OCI-LY7 (cell line): ENCODE measurements around the gene CMTM8. TPM values are rescaled to one million over a fixed set of nuclear protein-coding genes. Genes with fewer than 3 reads are reported as not detected.

Experiments
- BruUV-seq: library from RNA; stranded (reverse); fragments of 400-500 nt; replicated peaks from 2 replicates; lab custom pipeline; 2021; lab: Mats Ljungman, UMichigan
- CTCF ChIA-PET: fragments of 300-600 bp; sonication (Branson Sonifier 250); formaldehyde crosslinking; loops from one replicate; lab custom pipeline; 2022; ENCODE audit warnings: antibody characterized with exemption; ENCODE audit not compliant: unreplicated experiment; lab: Charles Lee
- POLR2A ChIA-PET: fragments of 300-600 bp; sonication (Branson Sonifier 250); formaldehyde crosslinking; loops from one replicate; lab custom pipeline; 2022; ENCODE audit warnings: antibody characterized with exemption; lab: Charles Lee
- DNase-seq: peaks from one replicate; pipeline ENCODE4 v3.0.0-alpha.2; 2015; ENCODE audit warnings: low spot score
- H2AFZ ChIP-seq: fragments of 200-600 bp; sonication (generic), shearing (Covaris generic); 2 replicates; pipeline ENCODE4 v1.6.1; 2014; ENCODE audit warnings: mild to moderate bottlenecking, antibody characterized with exemption, low read length, moderate library complexity
- H3K27ac ChIP-seq: fragments of 200-600 bp; sonication (generic); 2 replicates; pipeline ENCODE4 v1.5.1; 2014; ENCODE audit warnings: mixed run types, low read depth, mild to moderate bottlenecking, moderate library complexity, low read length, inconsistent platforms; ENCODE audit not compliant: poor library complexity, severe bottlenecking
- H3K36me3 ChIP-seq: fragments of 200-600 bp; sonication (generic); 2 replicates; pipeline ENCODE4 v1.6.1; 2014; ENCODE audit warnings: mild to moderate bottlenecking, antibody characterized with exemption, low read length, moderate library complexity, mixed read lengths; ENCODE audit not compliant: insufficient read depth
- H3K4me1 ChIP-seq: fragments of 200-600 bp; sonication (generic); 2 replicates; pipeline ENCODE4 v1.5.1; 2014; ENCODE audit warnings: mild to moderate bottlenecking, low read length; ENCODE audit not compliant: insufficient read depth, poor library complexity, severe bottlenecking
- H3K4me2 ChIP-seq: fragments of 200-600 bp; sonication (generic); 2 replicates; pipeline ENCODE4 v1.6.1; 2014; ENCODE audit warnings: mild to moderate bottlenecking, low read length
- H3K4me3 ChIP-seq: fragments of 200-600 bp; sonication (generic); 2 replicates; pipeline ENCODE4 v1.5.1; 2014; ENCODE audit warnings: mild to moderate bottlenecking, low read depth, low read length; ENCODE audit not compliant: poor library complexity, severe bottlenecking
- H3K79me2 ChIP-seq: fragments of 200-600 bp; sonication (generic); 2 replicates; pipeline ENCODE4 v1.6.1; 2016; ENCODE audit warnings: low read depth, mild to moderate bottlenecking, low read length, moderate library complexity, mixed read lengths; ENCODE audit not compliant: insufficient read depth
- H3K9me2 ChIP-seq: fragments of 200-600 bp; sonication (generic); 2 replicates; pipeline ENCODE4 v1.6.1; 2016; ENCODE audit warnings: mild to moderate bottlenecking, low read length, mixed read lengths; ENCODE audit not compliant: insufficient read depth
- H3K9me3 ChIP-seq: fragments of 200-600 bp; sonication (generic); 2 replicates; pipeline ENCODE4 v1.6.1; 2014; ENCODE audit warnings: mild to moderate bottlenecking, mixed run types, low read length, mixed read lengths
- H4K20me1 ChIP-seq: fragments of 200-600 bp; sonication (generic); 2 replicates; pipeline ENCODE4 v1.6.1; 2014; ENCODE audit warnings: mild to moderate bottlenecking, antibody characterized with exemption, low read length, moderate library complexity, mixed read lengths; ENCODE audit not compliant: insufficient read depth
- EZH2phosphoT487 ChIP-seq: fragments of 200-600 bp; sonication (generic); IDR thresholded peaks from 2 replicates; pipeline ENCODE4 v1.6.1; 2018; ENCODE audit warnings: low read depth, borderline replicate concordance, mild to moderate bottlenecking, mixed run types, antibody characterized with exemption, low read length, moderate library complexity, mixed read lengths
- intact Hi-C: fragments of 100-400 bp; cut with micrococcal nuclease; formaldehyde crosslinking; loops from one replicate; pipeline ENCODE4 v1.10.0; 2022; ENCODE audit not compliant: unreplicated experiment
- total RNA-seq, 2 experiments: library from RNA; depleted of rRNA in 1 of 2; stranded (reverse); fragments of >200 nt in 1 of 2; shearing (Covaris generic) in 1 of 2; gene quantifications; 2 replicates each; pipeline ENCODE4 v1.2.3, GENCODE V29; 2014 to 2022
- TF ChIP-seq, protein P1 (sequence below): fragments of 200-600 bp; sonication (generic); conservative IDR thresholded peaks from 2 replicates; pipeline ENCODE4 v1.5.1; 2014; ENCODE audit warnings: mild to moderate bottlenecking, antibody characterized with exemption, low read length, moderate library complexity, mixed read lengths

Gene CMTM8
- total RNA-seq, 2 experiments from 2014 or later: 1.5 to 3.0 TPM

DNA sequence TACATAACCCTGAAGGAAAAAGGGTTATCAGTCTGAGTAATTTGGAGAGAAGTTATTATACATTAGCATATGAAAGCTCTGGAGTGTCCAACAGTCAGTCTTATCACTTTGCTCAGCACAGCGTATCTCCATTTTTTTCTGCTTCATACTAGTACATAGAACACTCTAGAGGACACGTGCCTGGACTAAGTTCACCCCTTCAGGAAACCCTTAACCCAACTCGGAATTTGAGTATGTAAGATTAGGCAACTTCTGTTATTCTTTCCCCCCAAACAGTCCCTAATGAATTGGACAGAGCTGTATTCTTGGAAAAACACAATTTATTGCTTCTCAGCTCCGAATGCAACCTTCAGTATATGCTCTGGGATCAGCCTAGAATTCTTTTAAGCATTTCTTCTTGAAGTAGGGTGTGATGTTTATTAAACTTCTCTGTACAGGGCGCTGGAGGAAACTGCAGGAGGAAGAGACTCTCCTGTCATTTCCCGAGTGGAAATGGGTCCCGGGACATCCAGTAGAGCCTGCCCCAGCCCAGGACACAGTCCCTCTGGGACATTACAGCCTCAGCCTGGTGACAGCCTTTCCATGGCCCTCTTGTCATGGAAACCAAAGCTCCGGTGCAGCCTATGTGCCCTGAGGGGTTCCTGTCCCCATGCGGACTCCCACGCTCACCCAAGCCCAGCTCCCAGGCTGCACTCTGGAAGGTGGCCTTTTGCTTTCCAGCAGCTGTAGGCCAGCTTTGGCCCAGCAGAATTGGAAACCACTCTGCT lies 37.3 kb upstream of the CMTM8 start:
- no peak for DNase-seq
- no peak for TF ChIP-seq EZH2phosphoT487
- TF ChIP-seq, protein P1, sequence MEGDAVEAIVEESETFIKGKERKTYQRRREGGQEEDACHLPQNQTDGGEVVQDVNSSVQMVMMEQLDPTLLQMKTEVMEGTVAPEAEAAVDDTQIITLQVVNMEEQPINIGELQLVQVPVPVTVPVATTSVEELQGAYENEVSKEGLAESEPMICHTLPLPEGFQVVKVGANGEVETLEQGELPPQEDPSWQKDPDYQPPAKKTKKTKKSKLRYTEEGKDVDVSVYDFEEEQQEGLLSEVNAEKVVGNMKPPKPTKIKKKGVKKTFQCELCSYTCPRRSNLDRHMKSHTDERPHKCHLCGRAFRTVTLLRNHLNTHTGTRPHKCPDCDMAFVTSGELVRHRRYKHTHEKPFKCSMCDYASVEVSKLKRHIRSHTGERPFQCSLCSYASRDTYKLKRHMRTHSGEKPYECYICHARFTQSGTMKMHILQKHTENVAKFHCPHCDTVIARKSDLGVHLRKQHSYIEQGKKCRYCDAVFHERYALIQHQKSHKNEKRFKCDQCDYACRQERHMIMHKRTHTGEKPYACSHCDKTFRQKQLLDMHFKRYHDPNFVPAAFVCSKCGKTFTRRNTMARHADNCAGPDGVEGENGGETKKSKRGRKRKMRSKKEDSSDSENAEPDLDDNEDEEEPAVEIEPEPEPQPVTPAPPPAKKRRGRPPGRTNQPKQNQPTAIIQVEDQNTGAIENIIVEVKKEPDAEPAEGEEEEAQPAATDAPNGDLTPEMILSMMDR: no peak
- CTCF ChIA-PET: no interaction called here
- Histone ChIP-seq H3K9me2 (no peaks in the 10 kb centered on the region), H3K9me3 (no peaks in the 10 kb centered on the region), H3K27ac (no peak overlapping the region), H3K4me1 (no peaks in the 10 kb centered on the region), H3K4me3 (no peak overlapping the region), H3K79me2 (no peaks in the 10 kb centered on the region), H3K4me2 (no peak overlapping the region), H2AFZ (no peak overlapping the region), H4K20me1 (no peaks in the 10 kb centered on the region), H3K36me3 (no peaks in the 10 kb centered on the region)
- intact Hi-C loops: loop anchor here (10.0 kb wide), 1 partner anchor 444 kb away; no protein-coding TSS in a partner anchor
- BruUV-seq: no TSS peak
- POLR2A ChIA-PET: interaction anchor here (0.6 to 0.7 kb wide), 2 partner anchors 24 to 91 kb away, joined by 3 to 8 read pairs; no protein-coding TSS in a partner anchor

DNA sequence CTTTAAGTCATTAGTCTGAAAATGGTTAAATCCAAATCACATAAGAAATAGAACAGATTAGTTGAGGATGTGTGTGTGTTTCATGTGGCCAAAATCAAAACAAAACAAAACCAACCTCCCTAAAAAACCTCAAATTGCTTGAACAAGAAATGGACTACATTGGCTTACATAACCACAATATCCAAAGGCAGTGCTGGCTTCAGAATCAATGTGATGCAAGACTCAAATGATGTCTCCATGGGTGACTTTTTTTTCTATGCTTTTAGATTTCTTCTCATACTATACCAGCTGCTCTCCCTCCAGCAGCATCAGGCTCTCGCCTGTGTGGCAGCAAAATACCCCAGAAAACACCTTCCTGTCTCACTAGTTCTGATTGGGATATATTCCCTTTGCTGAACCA lies 36.0 kb upstream of the CMTM8 start:
- intact Hi-C loops: loop anchor here (10.0 kb wide), 1 partner anchor 442 kb away; no protein-coding TSS in a partner anchor
- Histone ChIP-seq H2AFZ (no peak overlapping the region), H3K4me3 (no peak overlapping the region), H3K36me3 (no peaks in the 10 kb centered on the region), H3K4me2 (no peak overlapping the region), H3K4me1 (no peaks in the 10 kb centered on the region), H3K79me2 (no peaks in the 10 kb centered on the region), H3K9me3 (no peaks in the 10 kb centered on the region), H3K27ac (no peak overlapping the region), H4K20me1 (no peaks in the 10 kb centered on the region), H3K9me2 (no peaks in the 10 kb centered on the region)
- no TSS peak for BruUV-seq
- no peak for DNase-seq
- POLR2A ChIA-PET: no interaction called here
- CTCF ChIA-PET: no interaction called here
- TF ChIP-seq, protein P1: no peak
- no peak for TF ChIP-seq EZH2phosphoT487

DNA sequence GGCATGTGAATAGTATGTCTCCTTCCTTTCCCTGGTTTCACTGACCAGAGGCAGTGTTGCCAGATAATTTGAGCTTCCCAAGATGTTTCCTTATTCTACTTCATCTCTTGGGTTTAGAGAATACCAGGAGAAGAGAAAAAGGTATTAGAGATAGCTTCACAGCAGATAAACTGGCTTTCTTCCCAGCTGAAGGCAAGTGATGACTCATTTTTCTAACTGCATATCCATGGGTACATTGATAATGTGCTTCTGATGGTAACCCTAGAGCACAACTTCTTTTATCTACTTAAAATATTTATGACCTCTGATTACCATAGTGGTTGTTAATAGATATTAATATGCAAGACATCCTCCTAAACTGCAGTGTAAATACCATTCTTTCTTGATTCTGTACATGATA lies 34.6 kb upstream of the CMTM8 start:
- no peak overlapping the region for H3K4me2 ChIP-seq
- H3K4me1 ChIP-seq: no peaks in the 10 kb centered on the region
- H3K4me3 ChIP-seq: no peak overlapping the region
- H3K27ac ChIP-seq: no peak overlapping the region
- H4K20me1 ChIP-seq: no peaks in the 10 kb centered on the region
- H3K9me2 ChIP-seq: no peaks in the 10 kb centered on the region
- ChIA-PET POLR2A (no interaction called here), CTCF (no interaction called here)
- no peaks in the 10 kb centered on the region for H3K9me3 ChIP-seq
- no peaks in the 10 kb centered on the region for H3K36me3 ChIP-seq
- no TSS peak for BruUV-seq
- TF ChIP-seq EZH2phosphoT487: no peak
- TF ChIP-seq, protein P1: no peak
- H3K79me2 ChIP-seq: no peaks in the 10 kb centered on the region
- DNase-seq: no peak
- no peak overlapping the region for H2AFZ ChIP-seq
- intact Hi-C loops: loop anchor here (10.0 kb wide), 1 partner anchor 441 kb away; no protein-coding TSS in a partner anchor
